ENCODE data around the gene C4BPB. TPM values are rescaled to one million over a fixed set of nuclear protein-coding genes. Genes with fewer than 3 reads are reported as not detected.
A peak's percentile ranks its signal among the peaks of the same experiment; 100 is the strongest.

The C4BPB gene
- total RNA-seq, 1 donor from 2014 or later, result 0.36 TPM

- Mint-ChIP-seq H3K36me3 (peaks cover 7% of the 10 kb centered on the region), H3K4me1 (ENCODE audit: unreplicated experiment) (peaks cover 54% of the 10 kb centered on the region), H3K27me3 (peaks cover 3% of the 10 kb centered on the region), H3K27ac (peak overlapping the region; percentile 98), H3K4me3 (peak overlapping the region; percentile 97), H3K9me3 (no peaks in the 10 kb centered on the region)
- DNase-seq (ENCODE audit: extremely low spot score, unreplicated experiment), result peak; percentile 91
- no peak for TF ChIP-seq CTCF (conservative IDR thresholded peaks at IDR 0.05)
Observed at GRCh38 chr1:207050480-207051190, 38.0 kb upstream of the C4BPB start.

DNA sequence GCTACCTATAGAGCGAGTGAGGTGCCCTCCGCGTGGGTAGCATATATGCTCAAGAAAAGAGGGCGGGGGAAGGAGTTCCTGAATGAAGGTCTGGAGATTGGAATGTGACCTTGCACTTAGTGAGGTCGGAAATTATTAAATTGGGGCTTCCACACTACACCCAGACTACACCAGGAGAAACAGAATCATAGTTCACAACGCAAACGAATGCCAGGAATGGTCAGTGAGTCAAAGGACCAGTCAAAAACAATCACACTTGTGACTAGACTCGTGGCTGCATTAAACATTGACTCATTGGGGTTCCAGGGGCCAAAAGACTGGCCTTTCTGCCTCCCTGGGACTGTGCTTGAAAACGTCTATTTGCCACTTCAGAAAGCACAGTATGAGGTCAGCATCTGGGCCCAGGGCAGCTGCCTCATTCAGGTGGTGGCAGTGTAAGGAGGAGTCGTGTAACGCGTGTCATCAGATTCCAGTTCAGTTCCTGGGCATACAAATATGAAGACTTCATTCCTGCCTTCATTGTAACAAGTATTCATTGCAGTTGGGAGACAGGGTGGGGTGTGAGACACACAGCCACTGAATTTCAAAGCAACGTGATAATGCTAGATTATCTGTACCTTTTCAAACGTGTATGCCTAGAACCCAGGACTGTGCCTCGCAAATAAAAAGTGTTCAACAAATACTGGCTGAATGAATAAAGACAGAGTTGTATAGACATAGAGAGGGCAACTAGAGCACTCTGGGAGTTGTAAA is 37.3 kb upstream of the C4BPB start, which contains the start of gene YOD1:
YOD1 (minus strand) TSS at position 18 of the 753 bp plus-strand sequence. CDS start 178 bp downstream, outside the sequence.
- Mint-ChIP-seq H3K27ac (peak within 1 kb of the TSS; percentile 98), H3K27me3 (peaks cover 3% of the 10 kb centered on the region), H3K36me3 (peaks cover 4% of the 10 kb centered on the region), H3K4me3 (peak within 1 kb of the TSS; percentile 97), H3K4me1 (ENCODE audit: unreplicated experiment) (peaks cover 51% of the 10 kb centered on the region), H3K9me3 (no peaks in the 10 kb centered on the region)
- DNase-seq (ENCODE audit: extremely low spot score, unreplicated experiment), result no peak
- no peak for TF ChIP-seq CTCF (conservative IDR thresholded peaks at IDR 0.05)

DNA sequence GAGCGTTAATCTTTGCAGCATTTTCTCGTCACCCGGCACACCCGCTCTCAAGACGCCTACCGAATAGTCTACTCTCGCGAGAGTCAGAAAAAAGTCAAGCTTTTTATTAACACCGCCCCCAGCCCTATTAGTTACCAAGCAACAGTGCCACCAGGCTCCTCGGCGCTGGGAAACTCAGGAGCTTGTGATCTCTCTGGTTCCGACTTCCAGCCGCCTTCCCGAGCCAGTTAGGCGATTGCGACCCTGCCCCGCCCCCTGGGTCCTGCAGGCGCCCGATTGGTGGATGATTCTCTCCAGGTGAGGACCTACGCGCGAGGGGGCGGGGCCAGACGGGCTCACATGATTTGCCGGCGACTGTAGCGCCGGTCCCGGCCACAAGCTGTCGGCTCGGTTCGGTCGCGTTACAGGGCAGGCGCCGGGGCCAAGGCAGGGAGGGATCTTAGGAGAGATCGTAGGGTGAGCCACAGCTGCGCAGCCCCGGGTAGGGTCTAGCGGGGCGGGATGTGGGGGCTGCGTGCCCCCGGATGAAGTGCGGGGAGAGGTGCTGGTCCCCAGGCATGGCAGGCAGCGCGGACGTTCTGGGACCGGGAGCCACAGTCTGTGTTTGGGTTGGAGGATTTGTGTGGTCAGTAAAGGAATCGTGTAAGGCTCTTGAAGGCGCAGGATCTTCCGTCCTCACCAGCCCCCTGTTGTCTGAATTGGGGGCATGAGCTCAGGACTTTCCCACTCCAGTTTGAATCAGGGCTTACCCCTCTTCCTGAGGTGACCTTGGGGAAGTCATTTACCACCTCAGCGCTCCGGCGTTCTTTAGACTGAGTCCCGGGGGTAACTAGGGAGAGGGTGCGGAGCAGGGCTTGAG is 35.5 kb upstream of the C4BPB start, which contains the start of gene PFKFB2:
PFKFB2 (plus strand) TSS at position 365 of the 859 bp plus-strand sequence. CDS start 1,443 bp downstream, outside the sequence.
- no peaks in the 10 kb centered on the region for H3K36me3 Mint-ChIP-seq
- TF ChIP-seq CTCF (conservative IDR thresholded peaks at IDR 0.05), result peak; percentile 58
- peaks cover 3% of the 10 kb centered on the region for H3K27me3 Mint-ChIP-seq
- DNase-seq (ENCODE audit: extremely low spot score, unreplicated experiment), result peak; percentile 97
- peak within 1 kb of the TSS; percentile 98 for H3K27ac Mint-ChIP-seq
- no peaks in the 10 kb centered on the region for H3K9me3 Mint-ChIP-seq
- H3K4me3 Mint-ChIP-seq, result peak within 1 kb of the TSS; percentile 97
- peaks cover 36% of the 10 kb centered on the region for H3K4me1 Mint-ChIP-seq (ENCODE audit: unreplicated experiment)

DNA sequence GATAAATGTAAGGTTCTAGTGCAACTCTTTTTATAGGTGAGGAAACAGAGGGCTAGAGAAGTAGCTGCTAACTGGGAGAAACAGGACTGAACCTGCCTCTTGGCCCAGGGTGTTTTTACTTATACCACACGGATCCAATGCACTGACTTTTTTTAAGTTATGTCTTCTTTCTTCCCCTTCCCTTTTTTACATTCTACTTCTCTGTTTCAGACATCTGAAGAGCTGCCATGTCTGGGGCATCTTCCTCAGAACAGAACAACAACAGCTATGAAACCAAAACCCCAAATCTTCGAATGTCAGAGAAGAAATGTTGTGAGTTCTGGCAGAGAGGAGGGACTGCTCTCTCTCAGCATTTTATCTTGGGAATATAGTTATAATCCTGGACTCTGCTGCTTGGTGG is 34.2 kb upstream of the C4BPB start:
- H3K27me3 Mint-ChIP-seq, result peaks cover 3% of the 10 kb centered on the region
- H3K4me1 Mint-ChIP-seq (ENCODE audit: unreplicated experiment), result peaks cover 28% of the 10 kb centered on the region
- H3K36me3 Mint-ChIP-seq, result no peaks in the 10 kb centered on the region
- DNase-seq (ENCODE audit: extremely low spot score, unreplicated experiment), result no peak
- H3K27ac Mint-ChIP-seq, result peak overlapping the region; percentile 98
- H3K4me3 Mint-ChIP-seq, result peak overlapping the region; percentile 97
- H3K9me3 Mint-ChIP-seq, result no peaks in the 10 kb centered on the region
- no peak for TF ChIP-seq CTCF (conservative IDR thresholded peaks at IDR 0.05)

DNA sequence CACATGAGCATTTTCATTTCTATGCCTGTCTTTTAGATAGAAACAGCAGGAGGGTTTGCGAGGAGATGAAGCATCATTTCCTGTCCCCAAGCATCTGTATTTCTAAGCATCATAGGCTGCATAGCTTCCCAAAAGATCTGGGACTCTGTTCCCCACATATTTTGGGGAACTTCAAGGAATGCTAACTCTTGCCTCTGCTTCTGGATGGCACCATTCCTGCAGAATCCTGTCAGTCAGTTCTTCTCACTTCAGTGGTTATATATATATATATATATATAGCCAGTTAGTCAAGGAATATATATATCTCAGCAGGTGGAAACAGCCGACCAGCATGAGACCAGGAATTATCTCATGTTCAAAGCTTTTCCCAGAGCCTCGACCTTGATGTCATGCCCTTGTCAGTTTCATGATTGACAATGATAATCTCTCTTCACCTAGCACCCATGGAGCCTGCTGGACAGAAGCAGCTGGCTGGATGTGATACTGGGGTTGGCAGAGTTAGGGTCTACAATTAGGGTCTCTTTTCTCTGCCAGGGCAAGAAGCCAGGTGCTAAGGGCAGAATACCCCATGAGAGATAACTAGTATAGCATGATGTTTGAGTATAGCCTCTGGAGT is 33.2 kb upstream of the C4BPB start:
- Mint-ChIP-seq H3K4me1 (ENCODE audit: unreplicated experiment) (peaks cover 25% of the 10 kb centered on the region), H3K27ac (peak overlapping the region; percentile 98), H3K36me3 (no peaks in the 10 kb centered on the region), H3K4me3 (no peak overlapping the region), H3K27me3 (peaks cover 3% of the 10 kb centered on the region), H3K9me3 (no peaks in the 10 kb centered on the region)
- DNase-seq (ENCODE audit: extremely low spot score, unreplicated experiment), result no peak
- no peak for TF ChIP-seq CTCF (conservative IDR thresholded peaks at IDR 0.05)

Data from type B pancreatic cell (in vitro differentiated cells).